Embryonic facial prominence (tissue), 1 donor: ENCODE data around the gene RPL6.
"Not testable (repeated sequence)": the region's sequence is repeated elsewhere in the genome, so short reads cannot be mapped to it uniquely, and the experiment has no call there.

Source experiments
- DNase-seq: peaks from one replicate; pipeline ENCODE4 v3.0.0-alpha.2; 2016; ENCODE audit errors: extremely low spot score

RPL6 gene

GRCh38 chr12:112409064-112409905 lies at the start of gene RPL6:
RPL6 (minus strand) TSS chr12:112409605; CDS start chr12:112408656, 949 bp downstream.
- peak; percentile 91 for DNase-seq

- no peak for DNase-seq
These were observed 49.3 kb upstream of the RPL6 start for GRCh38 chr12:112458751-112459150.

DNA sequence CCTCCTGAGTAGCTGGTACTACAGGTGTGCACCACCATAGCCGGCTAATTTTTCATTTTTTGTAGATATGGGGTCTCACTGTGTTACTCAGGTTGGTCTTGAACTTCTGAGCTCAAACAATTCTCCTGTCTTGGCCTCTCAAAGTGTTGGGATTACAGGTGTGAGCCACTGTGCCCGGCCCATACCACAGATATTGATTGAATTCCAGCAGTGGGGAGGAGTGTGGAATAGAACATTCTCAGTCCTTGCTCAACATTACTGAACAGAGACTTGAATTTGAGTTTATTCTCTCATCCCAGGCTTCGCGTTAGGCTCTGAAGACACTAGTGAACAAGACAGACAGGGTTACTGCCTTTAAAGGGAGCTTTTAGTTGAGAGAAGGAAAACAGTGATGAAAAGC lies 48.9 kb upstream of the RPL6 start:
- DNase-seq = no peak

DNA sequence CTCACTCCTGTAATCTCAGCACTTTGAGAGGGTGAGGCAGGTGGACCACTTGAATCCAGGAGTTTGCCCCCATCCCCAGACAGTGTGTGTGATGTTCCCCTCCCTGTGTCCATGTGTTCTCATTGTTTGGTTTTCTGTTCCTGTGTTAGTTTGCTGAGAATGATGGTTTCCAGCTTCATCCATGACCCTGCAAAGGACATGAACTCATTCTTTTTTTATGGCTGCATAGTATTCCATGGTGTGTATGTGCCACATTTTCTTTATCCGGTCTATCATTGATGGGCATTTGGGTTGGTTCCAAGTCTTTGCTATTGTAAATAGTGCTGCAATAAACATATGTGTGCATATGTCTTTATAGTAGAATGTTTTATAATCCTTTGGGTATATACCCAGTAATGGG lies 47.7 kb upstream of the RPL6 start:
- DNase-seq = not testable (repeated sequence)

DNA sequence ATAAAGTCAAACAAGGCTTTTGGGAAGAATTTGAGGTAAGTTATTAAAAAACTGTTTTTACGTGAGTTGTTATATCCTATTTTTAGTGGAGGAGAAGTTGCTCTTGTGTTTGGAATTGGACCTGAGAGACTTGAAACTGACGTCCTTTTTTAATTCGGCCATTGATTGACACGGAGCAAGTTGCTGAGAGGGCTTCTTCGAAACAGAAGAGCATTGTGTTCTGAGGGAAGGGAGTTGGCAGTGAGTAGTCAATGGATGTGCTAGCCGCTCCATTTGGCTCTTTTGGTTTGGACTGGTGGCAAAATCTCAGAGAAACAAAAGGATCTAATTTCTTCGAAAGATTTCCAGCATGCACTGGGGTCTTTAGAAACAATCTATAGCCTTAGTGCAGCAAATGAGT lies 46.6 kb upstream of the RPL6 start:
- no peak for DNase-seq

- DNase-seq = no peak
These were observed 41.3 kb upstream of the RPL6 start for GRCh38 chr12:112450725-112451124.

DNA sequence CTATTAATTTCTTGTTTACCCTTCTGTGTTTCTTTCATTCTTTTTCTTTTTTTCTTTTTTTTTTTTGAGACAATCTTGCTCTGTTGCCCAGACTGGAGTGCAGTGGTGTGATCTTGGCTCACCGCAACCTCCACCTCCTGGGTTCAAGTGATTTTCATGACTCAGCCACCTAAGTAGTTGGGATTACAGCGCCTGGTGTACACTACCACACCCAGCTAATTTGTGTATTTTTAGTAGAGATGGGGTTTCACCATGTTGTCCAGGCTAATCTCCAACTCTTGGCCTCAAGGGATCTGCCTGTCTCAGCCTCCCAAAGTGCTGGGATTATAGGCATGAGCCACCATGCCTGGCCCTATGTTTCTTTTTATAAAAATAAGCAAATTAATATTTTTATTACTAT lies 38.8 kb upstream of the RPL6 start:
- DNase-seq = not testable (repeated sequence)

DNA sequence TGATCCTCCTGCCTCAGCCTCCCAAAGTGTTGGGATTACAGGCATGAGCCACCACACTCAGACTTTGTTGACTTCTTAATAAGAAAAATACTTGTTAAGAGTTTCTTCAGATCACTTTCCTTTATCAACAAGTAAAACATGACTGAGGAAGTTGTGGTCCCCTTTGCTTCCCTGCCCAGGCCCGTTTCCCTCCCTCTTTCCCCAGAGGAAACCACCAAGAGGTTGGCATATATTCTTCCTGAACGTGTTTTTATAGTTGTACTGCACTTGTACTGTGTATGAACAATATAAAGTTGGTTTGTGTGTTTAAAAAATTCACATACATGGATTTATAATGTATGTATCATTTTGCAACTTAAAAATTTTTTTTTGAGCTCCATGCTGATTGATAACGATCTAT lies 37.7 kb upstream of the RPL6 start:
- DNase-seq = no peak

DNA sequence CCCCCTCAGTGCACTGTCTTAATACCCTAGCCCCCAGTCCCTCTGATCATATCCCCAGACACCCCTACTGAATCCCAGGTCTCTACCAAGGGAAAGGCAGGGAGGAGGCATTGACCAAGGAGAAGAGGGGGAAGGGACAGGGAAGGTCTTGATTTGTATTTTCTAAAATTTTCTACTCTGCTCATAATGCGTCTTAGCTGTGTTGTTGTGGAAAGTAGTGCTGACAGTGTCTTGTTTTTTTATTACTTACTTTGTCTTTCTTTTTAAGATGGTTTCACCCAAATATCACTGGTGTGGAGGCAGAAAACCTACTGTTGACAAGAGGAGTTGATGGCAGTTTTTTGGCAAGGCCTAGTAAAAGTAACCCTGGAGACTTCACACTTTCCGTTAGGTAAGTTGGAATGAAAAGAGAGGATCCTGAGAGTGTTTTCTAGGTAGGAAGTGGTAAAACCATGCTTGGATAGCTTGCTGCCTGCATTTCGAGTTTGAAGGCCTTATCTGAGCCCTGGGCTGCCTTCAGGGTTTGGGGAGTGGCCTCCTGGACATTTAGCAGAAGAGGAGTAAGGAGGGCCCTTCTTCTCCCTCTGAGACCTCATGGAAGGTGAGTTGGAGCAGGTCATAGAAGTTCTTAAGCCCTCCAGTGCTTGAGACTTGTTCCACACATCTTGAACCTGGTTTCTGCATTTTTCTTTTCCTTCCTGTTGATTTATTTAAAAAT lies 36.8 kb upstream of the RPL6 start:
- no peak for DNase-seq

DNA sequence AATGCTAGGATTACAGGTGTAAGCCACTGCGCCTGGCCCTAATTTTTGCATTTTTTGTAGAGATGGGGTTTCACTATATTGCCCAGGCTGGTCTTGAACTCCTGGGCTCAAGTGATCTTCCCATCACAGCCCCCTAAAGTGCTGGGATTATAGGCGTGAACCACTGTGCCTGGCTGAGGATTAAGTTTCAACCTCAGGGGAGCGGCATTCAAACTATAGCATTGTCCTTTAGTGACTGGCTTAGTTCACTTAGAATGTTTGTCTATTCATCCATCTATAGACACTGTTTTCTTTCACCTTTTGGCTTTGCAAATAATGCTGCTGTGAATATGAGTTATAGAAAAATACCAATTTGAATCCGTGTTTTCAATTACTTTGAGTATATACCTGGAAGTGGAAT lies 34.5 kb upstream of the RPL6 start:
- no peak for DNase-seq

DNA sequence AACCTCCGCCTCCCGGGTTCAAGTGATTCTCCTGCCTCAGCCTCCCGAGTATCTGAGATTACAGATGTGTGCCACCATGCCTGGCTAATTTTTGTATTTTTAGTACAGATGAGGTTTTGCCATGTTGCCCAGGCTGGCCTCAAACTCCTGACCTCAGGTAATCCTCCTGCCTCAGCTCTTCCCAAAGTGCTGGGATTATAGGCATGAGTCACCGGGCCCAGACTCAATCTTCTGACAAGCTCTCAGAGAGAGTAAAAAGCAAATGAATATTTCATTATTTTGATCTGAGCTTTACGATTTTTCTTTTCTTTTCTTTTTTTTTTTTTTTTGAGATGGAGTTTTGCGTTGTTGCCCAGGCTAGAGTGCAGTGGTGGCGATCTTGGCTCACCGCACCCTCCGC lies 31.2 kb upstream of the RPL6 start:
- not testable (repeated sequence) for DNase-seq

- no peak for DNase-seq
These were observed 30.4 kb upstream of the RPL6 start for GRCh38 chr12:112439769-112440168.

DNA sequence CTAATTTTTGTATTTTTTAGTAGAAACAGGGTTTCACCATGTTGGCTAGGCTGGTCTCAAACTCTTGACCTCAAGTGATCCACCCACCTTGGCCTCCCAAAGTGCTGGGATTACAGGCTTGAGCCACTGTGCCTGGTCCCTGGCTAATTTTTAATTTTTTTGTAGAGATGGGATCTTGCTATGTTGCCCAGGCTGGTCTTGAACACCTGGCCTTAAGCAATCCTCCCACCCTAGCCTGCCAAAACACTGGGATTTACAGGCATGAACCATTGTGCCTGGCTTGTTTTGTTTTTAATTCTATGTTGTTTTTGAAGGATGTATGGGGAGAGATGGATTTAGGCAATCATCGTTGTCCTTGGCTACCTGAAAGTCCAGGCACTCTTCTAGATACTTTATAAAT lies 29.2 kb upstream of the RPL6 start:
- not testable (repeated sequence) for DNase-seq

GRCh38 chr12:112433551-112433950 lies 24.1 kb upstream of the RPL6 start:
- DNase-seq = no peak

GRCh38 chr12:112431965-112432364 lies 22.6 kb upstream of the RPL6 start:
- DNase-seq = no peak

DNA sequence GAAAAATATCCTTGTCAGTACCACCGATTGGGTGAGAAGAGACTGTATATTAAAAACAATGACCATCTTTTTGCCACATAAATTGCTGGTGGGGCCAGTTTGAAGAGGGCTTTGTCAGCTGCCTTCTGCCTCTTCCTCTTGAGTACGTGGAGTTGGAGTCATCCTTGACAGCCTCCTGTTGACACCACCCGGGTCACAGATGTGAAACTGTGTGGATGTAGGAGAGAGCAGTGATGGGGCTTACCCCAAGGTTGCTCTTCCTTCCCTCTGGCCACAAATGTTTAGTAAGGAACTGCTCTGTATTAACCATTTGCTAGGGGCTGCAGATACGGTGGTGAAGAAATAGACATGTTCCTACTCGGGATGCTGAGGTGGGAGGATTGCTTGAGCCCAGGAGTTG lies 21.5 kb upstream of the RPL6 start:
- DNase-seq = no peak

GRCh38 chr12:112427760-112428159 lies 18.4 kb upstream of the RPL6 start:
- no peak for DNase-seq

DNA sequence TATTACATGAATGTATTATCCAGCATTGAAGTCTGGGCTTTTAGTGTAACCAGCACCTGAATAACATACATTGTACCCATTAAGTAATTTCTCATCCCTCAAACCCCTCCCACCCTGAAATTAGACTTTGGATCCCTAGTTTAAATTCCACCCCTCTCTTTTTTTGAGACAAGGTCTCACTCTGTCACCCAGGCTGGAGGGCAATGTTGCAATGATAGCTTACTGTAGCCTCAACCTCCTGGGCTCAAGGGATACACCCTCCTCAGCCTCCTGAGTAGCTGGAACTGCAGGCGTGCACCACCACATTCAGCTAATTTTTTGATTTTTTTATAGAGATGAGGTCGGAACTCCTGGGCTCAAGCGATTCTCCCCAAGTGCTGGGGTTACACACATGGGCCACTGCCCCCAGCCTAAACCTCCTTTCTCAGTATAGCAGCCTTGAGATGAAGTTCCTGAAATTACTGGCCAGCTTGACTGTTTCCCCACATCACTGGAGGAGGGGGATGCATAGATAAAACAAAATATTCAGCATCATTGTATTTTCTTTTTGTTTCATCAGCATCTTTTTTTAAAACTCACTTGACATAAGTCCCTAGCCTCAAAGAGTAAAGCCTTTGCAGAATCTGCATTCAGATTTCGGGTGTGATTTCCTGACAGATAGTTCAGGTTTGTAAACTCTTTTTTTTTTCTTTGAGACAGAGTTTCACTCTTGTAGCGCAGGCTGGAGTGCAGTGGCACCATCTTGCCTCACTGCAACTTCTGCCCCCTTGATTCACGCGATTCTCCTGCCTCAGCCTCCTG lies 16.4 kb upstream of the RPL6 start:
- DNase-seq = no peak

DNA sequence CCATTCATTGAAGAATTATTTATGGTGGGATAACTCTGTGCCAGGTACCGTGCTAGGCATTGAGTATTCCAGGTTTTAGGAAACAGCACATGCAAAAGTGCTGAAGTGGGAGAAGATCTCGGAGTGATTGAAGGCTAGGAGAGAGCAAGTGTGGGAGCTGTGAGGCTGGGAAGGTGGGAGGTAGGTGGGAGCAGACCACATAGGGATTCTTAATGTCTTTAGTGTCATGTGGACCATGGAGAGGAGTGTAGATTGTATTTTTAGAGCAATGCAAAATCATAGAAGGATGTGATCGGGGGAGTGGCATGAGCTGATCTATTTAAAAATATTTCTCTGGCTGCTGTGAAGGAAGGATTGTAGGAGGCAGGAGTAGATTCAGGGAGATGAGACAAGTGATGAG lies 14.7 kb upstream of the RPL6 start:
- no peak for DNase-seq

DNA sequence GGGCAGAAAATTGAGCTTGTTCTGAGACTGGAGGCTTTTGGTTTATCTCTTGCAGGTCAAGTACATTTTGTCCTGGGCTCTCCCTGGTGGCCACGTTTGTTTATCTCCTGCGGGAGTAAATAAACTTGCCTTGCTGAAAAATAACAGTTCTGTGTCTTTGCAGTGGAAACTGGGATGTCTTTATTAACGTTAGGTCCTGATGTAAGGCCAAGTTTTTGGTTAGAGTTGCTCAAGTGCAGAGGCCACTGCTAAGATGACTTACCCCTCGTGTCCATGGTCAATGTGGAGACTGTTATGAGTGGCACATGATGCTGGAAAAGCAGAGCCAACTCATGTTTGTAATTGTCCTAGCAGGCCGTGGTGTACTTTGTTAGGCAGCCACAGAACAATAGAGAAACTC lies 13.1 kb upstream of the RPL6 start:
- DNase-seq = no peak

GRCh38 chr12:112421363-112421762 lies 12.0 kb upstream of the RPL6 start:
- DNase-seq = no peak

GRCh38 chr12:112420740-112421139 lies 11.3 kb upstream of the RPL6 start:
- no peak for DNase-seq
